ENCODE measurements around the gene IDH3B. TPM values are rescaled to one million over a fixed set of nuclear protein-coding genes. Genes with fewer than 3 reads are reported as not detected.

IDH3B gene
- total and polyA plus RNA-seq, 2 experiments from 2014 or later = 91.1 to 93.8 TPM

GRCh38 chr20:2610326-2610725 lies 53.7 kb downstream of the IDH3B start:
- no peak for DNase-seq (ENCODE audit: low spot score)
- Histone ChIP-seq H2AFZ (no peak overlapping the region), H3K36me3 (replicated peaks; ENCODE audit: insufficient read depth, low read depth) (no peaks in the 10 kb centered on the region), H3K27ac (no peak overlapping the region), H3K4me1 (ENCODE audit: insufficient read depth) (no peaks in the 10 kb centered on the region), H3K79me2 (no peaks in the 10 kb centered on the region), H4K20me1 (ENCODE audit: insufficient read depth, poor library complexity, severe bottlenecking) (no peaks in the 10 kb centered on the region), H3K9me3 (ENCODE audit: low read depth) (no peaks in the 10 kb centered on the region), H3K4me2 (no peak overlapping the region), H3K4me3 (no peak overlapping the region), H3K27me3 (peaks cover under 1% of the 10 kb centered on the region), H3K9me2 (replicated peaks; ENCODE audit: insufficient read depth) (no peaks in the 10 kb centered on the region)
- TF ChIP-seq EZH2 (IDR thresholded peaks at IDR 0.05; ENCODE audit: borderline replicate concordance) (no peak), EZH2phosphoT487 (IDR thresholded peaks at IDR 0.05; ENCODE audit: low read depth, severe bottlenecking, unreplicated experiment) (no peak)
- TF ChIP-seq, protein P1, sequence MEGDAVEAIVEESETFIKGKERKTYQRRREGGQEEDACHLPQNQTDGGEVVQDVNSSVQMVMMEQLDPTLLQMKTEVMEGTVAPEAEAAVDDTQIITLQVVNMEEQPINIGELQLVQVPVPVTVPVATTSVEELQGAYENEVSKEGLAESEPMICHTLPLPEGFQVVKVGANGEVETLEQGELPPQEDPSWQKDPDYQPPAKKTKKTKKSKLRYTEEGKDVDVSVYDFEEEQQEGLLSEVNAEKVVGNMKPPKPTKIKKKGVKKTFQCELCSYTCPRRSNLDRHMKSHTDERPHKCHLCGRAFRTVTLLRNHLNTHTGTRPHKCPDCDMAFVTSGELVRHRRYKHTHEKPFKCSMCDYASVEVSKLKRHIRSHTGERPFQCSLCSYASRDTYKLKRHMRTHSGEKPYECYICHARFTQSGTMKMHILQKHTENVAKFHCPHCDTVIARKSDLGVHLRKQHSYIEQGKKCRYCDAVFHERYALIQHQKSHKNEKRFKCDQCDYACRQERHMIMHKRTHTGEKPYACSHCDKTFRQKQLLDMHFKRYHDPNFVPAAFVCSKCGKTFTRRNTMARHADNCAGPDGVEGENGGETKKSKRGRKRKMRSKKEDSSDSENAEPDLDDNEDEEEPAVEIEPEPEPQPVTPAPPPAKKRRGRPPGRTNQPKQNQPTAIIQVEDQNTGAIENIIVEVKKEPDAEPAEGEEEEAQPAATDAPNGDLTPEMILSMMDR (IDR thresholded peaks at IDR 0.05; ENCODE audit: poor library complexity) = no peak
- WGBS (ENCODE audit: low lambda C conversion rate, missing lambda C conversion rate) = 85% methylated on average over 6 of the region's 6 CpGs

MicroRNAs encoded within 50 kb of the gene (microRNA counts, 767-probe panel; counts per million panel counts)
- not detected for microRNA hsa-miR-1292

Small RNAs within 50 kb of the gene (microRNA-seq; reads per million reads assigned to microRNA genes)
- gene MIR1292 = 22.8 reads per million, percentile 40 among the genes with 10 or more reads in this experiment

Small RNAs within 50 kb of the gene (small RNA-seq; reads per million reads assigned to genes)
- gene SNORA51 = not detected
- gene SNORD110 = not detected
- not detected for gene SNORD56
- gene SNORD57 = not detected
- gene SNORD86 = not detected

Other genes starting within 250 kb of the IDH3B start
- gene SNRPB, start 193.4 kb downstream of the IDH3B start, total RNA-seq = 187 and 219 TPM in 2 replicates
- gene SNRPB, start 193.4 kb downstream of the IDH3B start, polyA plus RNA-seq = 201 and 213 TPM in 2 replicates
- 7.0 and 7.7 TPM in 2 replicates for gene ZNF343, start 155.3 kb downstream of the IDH3B start, total RNA-seq
- gene ZNF343, start 155.3 kb downstream of the IDH3B start, polyA plus RNA-seq = 4.4 and 6.2 TPM in 2 replicates
- gene TMC2, start 127.6 kb downstream of the IDH3B start, total RNA-seq = not detected in 2 replicates
- not detected in 2 replicates for gene TMC2, start 127.6 kb downstream of the IDH3B start, polyA plus RNA-seq
- gene NOP56, start 11.6 kb downstream of the IDH3B start, total RNA-seq = 102 TPM in 2 replicates
- 190 and 192 TPM in 2 replicates for gene NOP56, start 11.6 kb downstream of the IDH3B start, polyA plus RNA-seq
- gene EBF4, start 28.6 kb upstream of the IDH3B start, total RNA-seq = 10.7 and 11.6 TPM in 2 replicates
- gene EBF4, start 28.6 kb upstream of the IDH3B start, polyA plus RNA-seq = 17.9 and 27.1 TPM in 2 replicates
- 47.9 and 57.8 TPM in 2 replicates for gene CPXM1, start 136.4 kb upstream of the IDH3B start, total RNA-seq
- gene CPXM1, start 136.4 kb upstream of the IDH3B start, polyA plus RNA-seq = 66.3 and 82.5 TPM in 2 replicates
- gene C20orf141, start 150.8 kb upstream of the IDH3B start, total RNA-seq = not detected in 2 replicates
- 0.68 TPM in 1 of 2 replicates, not detected in the other for gene C20orf141, start 150.8 kb upstream of the IDH3B start, polyA plus RNA-seq
- not detected in 2 replicates for gene TMEM239, start 152.1 kb upstream of the IDH3B start, total RNA-seq
- gene TMEM239, start 152.1 kb upstream of the IDH3B start, polyA plus RNA-seq = not detected in 2 replicates
- 36.8 and 43.0 TPM in 2 replicates for gene PCED1A, start 176.4 kb upstream of the IDH3B start, total RNA-seq
- gene PCED1A, start 176.4 kb upstream of the IDH3B start, polyA plus RNA-seq = 41.2 and 54.2 TPM in 2 replicates
- 28.5 and 34.6 TPM in 2 replicates for gene VPS16, start 176.5 kb upstream of the IDH3B start, total RNA-seq
- gene VPS16, start 176.5 kb upstream of the IDH3B start, polyA plus RNA-seq = 38.1 and 42.9 TPM in 2 replicates
- 51.8 and 54.7 TPM in 2 replicates for gene PTPRA, start 209.3 kb upstream of the IDH3B start, total RNA-seq
- gene PTPRA, start 209.3 kb upstream of the IDH3B start, polyA plus RNA-seq = 36.7 and 45.1 TPM in 2 replicates

All from hepatocyte (in vitro differentiated cells).